ENCODE measurements around the gene RPS15.

RPS15 gene

GRCh38 chr19:1488282-1488601 is 50.0 kb downstream of the RPS15 start:
- no peak for DNase-seq

- DNase-seq = no peak
These were observed 51.5 kb downstream of the RPS15 start for GRCh38 chr19:1489463-1490310.

Measured in CD4-positive, alpha-beta T cell treated with Interleukin-10 for 1 hour (primary cell).